ENCODE results near the gene JUND. TPM values are rescaled to one million over a fixed set of nuclear protein-coding genes. Genes with fewer than 3 reads are reported as not detected.

The JUND gene
- total RNA-seq, 1 donor from 2014 or later: 531 TPM

DNA sequence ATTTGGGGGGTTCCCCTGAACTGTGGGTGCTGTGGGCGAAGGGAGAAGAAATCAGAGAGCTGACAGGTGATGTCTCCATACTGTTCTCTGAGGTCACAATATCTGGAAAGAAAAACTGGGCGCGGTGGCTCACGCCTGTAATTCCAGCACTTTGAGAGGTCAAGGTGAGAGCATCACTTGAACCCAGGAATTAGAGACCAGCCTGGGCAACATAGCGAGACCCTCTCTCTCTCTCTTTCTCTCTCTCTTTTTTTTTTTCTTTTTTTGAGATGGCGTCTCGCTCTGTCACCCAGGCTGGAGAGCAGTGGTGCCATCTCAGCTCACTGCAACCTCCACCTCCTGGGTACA, 29.1 kb downstream of the JUND start:
- no peak for TF ChIP-seq POLR2A (IDR thresholded peaks at IDR 0.05)
- no peak for TF ChIP-seq POLR2AphosphoS5 (IDR thresholded peaks at IDR 0.05; ENCODE audit: insufficient read depth in 1 of 2, low read depth in 1 of 2)
- TF ChIP-seq, protein P1, sequence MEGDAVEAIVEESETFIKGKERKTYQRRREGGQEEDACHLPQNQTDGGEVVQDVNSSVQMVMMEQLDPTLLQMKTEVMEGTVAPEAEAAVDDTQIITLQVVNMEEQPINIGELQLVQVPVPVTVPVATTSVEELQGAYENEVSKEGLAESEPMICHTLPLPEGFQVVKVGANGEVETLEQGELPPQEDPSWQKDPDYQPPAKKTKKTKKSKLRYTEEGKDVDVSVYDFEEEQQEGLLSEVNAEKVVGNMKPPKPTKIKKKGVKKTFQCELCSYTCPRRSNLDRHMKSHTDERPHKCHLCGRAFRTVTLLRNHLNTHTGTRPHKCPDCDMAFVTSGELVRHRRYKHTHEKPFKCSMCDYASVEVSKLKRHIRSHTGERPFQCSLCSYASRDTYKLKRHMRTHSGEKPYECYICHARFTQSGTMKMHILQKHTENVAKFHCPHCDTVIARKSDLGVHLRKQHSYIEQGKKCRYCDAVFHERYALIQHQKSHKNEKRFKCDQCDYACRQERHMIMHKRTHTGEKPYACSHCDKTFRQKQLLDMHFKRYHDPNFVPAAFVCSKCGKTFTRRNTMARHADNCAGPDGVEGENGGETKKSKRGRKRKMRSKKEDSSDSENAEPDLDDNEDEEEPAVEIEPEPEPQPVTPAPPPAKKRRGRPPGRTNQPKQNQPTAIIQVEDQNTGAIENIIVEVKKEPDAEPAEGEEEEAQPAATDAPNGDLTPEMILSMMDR (IDR thresholded peaks at IDR 0.05): no peak
- Histone ChIP-seq H3K27ac (no peak overlapping the region), H3K4me3 (no peak overlapping the region), H3K9me3 (no peaks in the 10 kb centered on the region), H3K27me3 (no peaks in the 10 kb centered on the region), H3K36me3 (no peaks in the 10 kb centered on the region), H3K4me1 (no peaks in the 10 kb centered on the region)
- DNase-seq (ENCODE audit: extremely low spot score in 2 of 2): no peak
- intact Hi-C loops (cut with DNase I): loop anchor here (5.0 to 10.0 kb wide), 2 partner anchors 48 to 135 kb away; partner anchors contain the start of gene RAB3A

DNA sequence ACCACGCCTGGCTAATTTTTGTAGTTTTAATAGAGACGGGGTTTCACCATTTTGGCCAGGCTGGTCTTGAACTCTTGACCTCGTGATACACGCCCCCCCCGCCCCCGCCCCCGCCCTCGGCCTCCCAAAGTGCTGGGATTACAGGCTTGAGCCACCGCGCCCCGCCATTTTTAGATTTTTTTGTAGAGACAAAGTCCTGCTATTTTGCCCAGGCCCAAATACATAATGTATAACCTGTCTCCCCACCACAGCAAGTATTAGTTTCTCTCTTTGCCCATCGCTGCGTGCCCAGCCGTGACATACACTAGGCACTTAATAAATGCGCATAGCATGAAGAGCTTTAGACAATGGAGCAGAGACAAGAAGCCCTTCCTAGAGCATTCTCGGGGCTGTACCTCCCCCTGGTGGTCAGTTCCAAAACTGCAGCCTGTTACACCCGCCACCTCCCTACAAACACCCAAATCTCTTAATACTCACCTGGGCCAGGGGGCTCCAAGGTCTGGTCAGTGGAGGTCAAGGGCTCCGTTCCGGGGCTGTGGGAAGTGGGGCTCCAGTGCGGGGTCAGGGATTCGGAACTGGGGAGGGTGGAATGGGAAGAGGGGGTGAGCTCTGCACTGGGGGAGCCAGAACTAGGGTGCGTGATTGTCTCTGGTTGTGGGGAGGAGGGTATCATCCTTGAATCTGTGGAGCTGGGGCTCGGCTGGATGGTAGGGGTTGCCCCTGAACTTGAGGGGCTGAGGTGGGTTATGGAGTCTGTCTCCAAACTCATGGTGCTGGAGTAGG, 29.6 kb downstream of the JUND start:
- TF ChIP-seq, protein P1 (IDR thresholded peaks at IDR 0.05): peak; percentile 95 to 98 (median 97)
- TF ChIP-seq POLR2A (IDR thresholded peaks at IDR 0.05) (no peak), POLR2AphosphoS5 (IDR thresholded peaks at IDR 0.05; ENCODE audit: insufficient read depth in 1 of 2, low read depth in 1 of 2) (peak in 1 of 2 donors; percentile 39)
- Histone ChIP-seq H3K4me3 (no peak overlapping the region), H3K9me3 (no peaks in the 10 kb centered on the region), H3K27me3 (no peaks in the 10 kb centered on the region), H3K27ac (no peak overlapping the region), H3K36me3 (no peaks in the 10 kb centered on the region), H3K4me1 (no peaks in the 10 kb centered on the region)
- intact Hi-C loops (cut with DNase I): loop anchor here (5.0 to 10.0 kb wide), 2 partner anchors 47 to 134 kb away; partner anchors contain the start of gene RAB3A
- DNase-seq (ENCODE audit: extremely low spot score in 2 of 2): no peak

DNA sequence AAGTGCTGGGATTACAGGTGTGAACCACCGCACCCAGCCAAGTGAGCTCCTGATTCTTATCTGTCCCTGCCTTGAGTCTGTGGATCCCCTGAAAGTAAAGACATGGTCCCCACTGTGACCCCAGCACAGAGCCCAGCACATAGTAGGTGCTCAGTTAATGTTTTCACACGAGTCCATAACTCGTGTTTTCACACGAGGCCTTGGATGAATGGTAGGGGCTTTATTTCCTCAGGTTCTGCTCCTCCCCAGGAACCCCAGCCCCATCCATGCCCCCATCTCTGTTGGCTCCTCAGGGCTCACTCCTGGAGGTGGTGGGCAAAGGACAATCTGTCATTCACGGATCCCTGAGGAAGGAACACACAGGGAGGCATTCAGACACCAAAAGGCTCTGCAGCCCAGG, 31.6 kb downstream of the JUND start:
- H3K9me3 ChIP-seq: no peaks in the 10 kb centered on the region
- intact Hi-C loops (cut with DNase I): loop anchor here (5.0 to 10.0 kb wide), 2 partner anchors 45 to 133 kb away; partner anchors contain the start of gene RAB3A

DNA sequence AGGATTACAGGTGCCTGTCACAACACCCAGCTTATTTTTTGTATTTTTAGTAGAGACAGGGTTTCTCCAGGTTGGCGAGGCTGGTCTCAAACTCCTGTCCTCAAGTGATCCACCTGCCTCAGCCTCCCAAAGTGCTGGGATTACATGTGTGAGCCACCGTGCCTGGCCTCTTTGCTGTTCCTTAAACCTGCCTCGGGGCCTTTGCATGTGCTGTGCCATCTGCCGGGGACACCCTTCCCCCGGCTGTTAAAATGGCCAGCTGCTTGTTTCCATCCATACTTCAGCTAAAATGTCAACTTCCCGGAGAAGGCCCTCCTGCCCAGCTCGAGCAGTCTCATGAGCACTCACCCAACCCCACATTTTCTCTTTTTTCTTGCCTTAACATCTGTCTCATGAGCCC, 36.1 kb downstream of the JUND start:
- intact Hi-C loops (cut with DNase I): no loop called here

More for the DNA sequence above, 31.6 kb downstream of the JUND start:
- TF ChIP-seq POLR2AphosphoS5 (IDR thresholded peaks at IDR 0.05; ENCODE audit: insufficient read depth in 1 of 2, low read depth in 1 of 2): no peak
- TF ChIP-seq POLR2A (IDR thresholded peaks at IDR 0.05): no peak
- TF ChIP-seq, protein P1 (IDR thresholded peaks at IDR 0.05): no peak
- no peak for DNase-seq (ENCODE audit: extremely low spot score in 2 of 2)
- Histone ChIP-seq H3K27me3 (no peaks in the 10 kb centered on the region), H3K4me3 (no peak overlapping the region), H3K27ac (no peak overlapping the region), H3K4me1 (no peaks in the 10 kb centered on the region), H3K36me3 (no peaks in the 10 kb centered on the region)

More for the DNA sequence above, 36.1 kb downstream of the JUND start:
- DNase-seq (ENCODE audit: extremely low spot score in 2 of 2): no peak
- Histone ChIP-seq H3K36me3 (no peaks in the 10 kb centered on the region), H3K27me3 (no peaks in the 10 kb centered on the region), H3K4me3 (no peak overlapping the region), H3K9me3 (no peaks in the 10 kb centered on the region), H3K27ac (no peak overlapping the region), H3K4me1 (no peaks in the 10 kb centered on the region)
- TF ChIP-seq, protein P1 (IDR thresholded peaks at IDR 0.05): no peak
- no peak for TF ChIP-seq POLR2AphosphoS5 (IDR thresholded peaks at IDR 0.05; ENCODE audit: insufficient read depth in 1 of 2, low read depth in 1 of 2)
- no peak for TF ChIP-seq POLR2A (IDR thresholded peaks at IDR 0.05)
